Measurements from ENCODE around the gene DNAJB8. TPM values are rescaled to one million over a fixed set of nuclear protein-coding genes. Genes with fewer than 3 reads are reported as not detected.

Gene DNAJB8
- total RNA-seq, 4 donors from 2014 or later, result not detected

GRCh38 chr3:128487813-128488635 is 21.3 kb upstream of the DNAJB8 start:
- intact Hi-C loops (cut with DNase I; ENCODE audit: low total_unique reads), result no loop called here
- no peak for TF ChIP-seq CTCF (IDR thresholded peaks at IDR 0.05)
- TF ChIP-seq POLR2A (IDR thresholded peaks at IDR 0.05), result no peak
- 0 to 3% methylated on average over 23 to 48 of the region's 68 CpGs for WGBS, 2 donors
- peak overlapping the region; percentile 45 for H3K4me3 ChIP-seq (ENCODE audit: low read depth, poor library complexity, severe bottlenecking)
- DNase-seq (ENCODE audit: low spot score in 2 of 2), result peak; percentile 46 to 95

- TF ChIP-seq POLR2A (IDR thresholded peaks at IDR 0.05) (no peak), CTCF (IDR thresholded peaks at IDR 0.05) (no peak)
- WGBS, 2 donors, result 0 to 1% methylated on average over 15 to 17 of the region's 18 CpGs
- H3K4me3 ChIP-seq (ENCODE audit: low read depth, poor library complexity, severe bottlenecking), result peak overlapping the region; percentile 36
- intact Hi-C loops (cut with DNase I; ENCODE audit: low total_unique reads), result no loop called here
- DNase-seq (ENCODE audit: low spot score in 2 of 2), result no peak
Measured at GRCh38 chr3:128487538-128487812, 20.8 kb upstream of the DNAJB8 start.

- WGBS, 2 donors, result 0 to 1% methylated on average over 46 to 56 of the region's 75 CpGs
- no peak for TF ChIP-seq CTCF (IDR thresholded peaks at IDR 0.05)
- TF ChIP-seq POLR2A (IDR thresholded peaks at IDR 0.05), result no peak
- intact Hi-C loops (cut with DNase I; ENCODE audit: low total_unique reads), result no loop called here
- H3K4me3 ChIP-seq (ENCODE audit: low read depth, poor library complexity, severe bottlenecking), result peak overlapping the region; percentile 38
- DNase-seq (ENCODE audit: low spot score in 2 of 2), result no peak
Measured at GRCh38 chr3:128486681-128487537, 20.2 kb upstream of the DNAJB8 start.

- 26 to 30% methylated on average over 14 of the region's 14 CpGs for WGBS, 2 donors
- TF ChIP-seq POLR2A (IDR thresholded peaks at IDR 0.05), result no peak
- TF ChIP-seq CTCF (IDR thresholded peaks at IDR 0.05), result no peak
- H3K4me3 ChIP-seq (ENCODE audit: low read depth, poor library complexity, severe bottlenecking), result peak overlapping the region; percentile 38
- intact Hi-C loops (cut with DNase I; ENCODE audit: low total_unique reads), result no loop called here
- no peak for DNase-seq (ENCODE audit: low spot score in 2 of 2)
Measured at GRCh38 chr3:128486205-128486628, 19.5 kb upstream of the DNAJB8 start.

- no peak for TF ChIP-seq POLR2A (IDR thresholded peaks at IDR 0.05)
- no peak for TF ChIP-seq CTCF (IDR thresholded peaks at IDR 0.05)
- intact Hi-C loops (cut with DNase I; ENCODE audit: low total_unique reads), result no loop called here
- H3K4me3 ChIP-seq (ENCODE audit: low read depth, poor library complexity, severe bottlenecking), result no peak overlapping the region
- 25 to 30% methylated on average over 23 to 29 of the region's 29 CpGs for WGBS, 2 donors
- no peak for DNase-seq (ENCODE audit: low spot score in 2 of 2)
Measured at GRCh38 chr3:128485282-128486204, 18.9 kb upstream of the DNAJB8 start.
